ENCODE measurements around the gene LARP1. TPM values are rescaled to one million over a fixed set of nuclear protein-coding genes. Genes with fewer than 3 reads are reported as not detected.
"Not testable (repeated sequence)": the region's sequence is repeated elsewhere in the genome, so short reads cannot be mapped to it uniquely, and the experiment has no call there.

The LARP1 gene
- total and polyA plus RNA-seq, 4 donors, result 15.4 to 142 (median 74.5) TPM

- intact Hi-C loops (cut with DNase I), result loop anchor here (2.0 to 5.0 kb wide), 3 partner anchors 44 to 79 kb away; no protein-coding TSS in a partner anchor
- Histone ChIP-seq H3K27me3 (ENCODE audit: control insufficient read depth in 1 of 2, insufficient read depth in 2 of 2, low read length in 1 of 2) (no peaks in the 10 kb centered on the region), H3K4me3 (ENCODE audit: low read length in 2 of 2) (peak overlapping the region; percentile 66 to 91), H3K36me3 (ENCODE audit: control insufficient read depth in 1 of 2, insufficient read depth in 2 of 2, low read length in 1 of 2) (no peaks in the 10 kb centered on the region), H3K9me3 (ENCODE audit: control insufficient read depth, low read length) (no peaks in the 10 kb centered on the region), H3K27ac (ENCODE audit: low read depth in 1 of 2, low read length in 2 of 2) (peak overlapping the region; percentile 58 to 87), H3K4me1 (ENCODE audit: control insufficient read depth in 1 of 2, insufficient read depth in 2 of 2, low read length in 2 of 2) (peaks cover 0 to 3% of the 10 kb centered on the region in 2 donors)
- WGBS, 2 donors, result 0 to 1% methylated on average over 66 to 72 of the region's 72 CpGs
- ATAC-seq (ENCODE audit: low FRiP score) (peak; percentile 58), DNase-seq (peak; percentile 73 to 84)
These were observed 1.1 kb downstream of the LARP1 start for GRCh38 chr5:154756009-154756867.

GRCh38 chr5:154756868-154757813, 2.0 kb downstream of the LARP1 start:
- H3K27ac ChIP-seq (ENCODE audit: low read depth in 1 of 2, low read length in 2 of 2), result peak overlapping the region in 1 of 2 donors; percentile 87
- ATAC-seq (ENCODE audit: low FRiP score) (no peak), DNase-seq (peak; percentile 78 to 84)
- WGBS, 2 donors, result 0% methylated on average over 67 to 73 of the region's 73 CpGs
- intact Hi-C loops (cut with DNase I), result loop anchor here (2.0 to 5.0 kb wide), 3 partner anchors 45 to 78 kb away; no protein-coding TSS in a partner anchor
- peak overlapping the region; percentile 66 to 91 for H3K4me3 ChIP-seq (ENCODE audit: low read length in 2 of 2)
- H3K27me3 ChIP-seq (ENCODE audit: control insufficient read depth in 1 of 2, insufficient read depth in 2 of 2, low read length in 1 of 2), result no peaks in the 10 kb centered on the region
- H3K36me3 ChIP-seq (ENCODE audit: control insufficient read depth in 1 of 2, insufficient read depth in 2 of 2, low read length in 1 of 2), result no peaks in the 10 kb centered on the region
- H3K4me1 ChIP-seq (ENCODE audit: control insufficient read depth in 1 of 2, insufficient read depth in 2 of 2, low read length in 2 of 2), result peaks cover 0 to 3% of the 10 kb centered on the region in 2 donors
- no peaks in the 10 kb centered on the region for H3K9me3 ChIP-seq (ENCODE audit: control insufficient read depth, low read length)

- 5 to 7% methylated on average over 5 of the region's 5 CpGs for WGBS, 2 donors
- Histone ChIP-seq H3K4me1 (ENCODE audit: control insufficient read depth in 1 of 2, insufficient read depth in 2 of 2, low read length in 2 of 2) (peaks cover 3 to 5% of the 10 kb centered on the region in 2 donors), H3K9me3 (ENCODE audit: control insufficient read depth, low read length) (no peaks in the 10 kb centered on the region), H3K36me3 (ENCODE audit: control insufficient read depth in 1 of 2, insufficient read depth in 2 of 2, low read length in 1 of 2) (no peaks in the 10 kb centered on the region), H3K4me3 (ENCODE audit: low read length in 2 of 2) (peak overlapping the region in 1 of 2 donors; percentile 3), H3K27ac (ENCODE audit: low read depth in 1 of 2, low read length in 2 of 2) (peak overlapping the region in 1 of 2 donors; percentile 8), H3K27me3 (ENCODE audit: control insufficient read depth in 1 of 2, insufficient read depth in 2 of 2, low read length in 1 of 2) (no peaks in the 10 kb centered on the region)
- intact Hi-C loops (cut with DNase I), result loop anchor here (2.0 to 5.0 kb wide), 3 partner anchors 46 to 77 kb away; no protein-coding TSS in a partner anchor
- no peak for ATAC-seq (ENCODE audit: low FRiP score)
- no peak for DNase-seq
These were observed 2.7 kb downstream of the LARP1 start for GRCh38 chr5:154757814-154758406.

GRCh38 chr5:154758493-154758892, 3.3 kb downstream of the LARP1 start:
- H3K27me3 ChIP-seq (ENCODE audit: control insufficient read depth in 1 of 2, insufficient read depth in 2 of 2, low read length in 1 of 2), result no peaks in the 10 kb centered on the region
- peak overlapping the region; percentile 3 to 10 for H3K4me3 ChIP-seq (ENCODE audit: low read length in 2 of 2)
- WGBS, 2 donors, result 4% methylated on average over 5 of the region's 5 CpGs
- H3K9me3 ChIP-seq (ENCODE audit: control insufficient read depth, low read length), result no peaks in the 10 kb centered on the region
- DNase-seq, result no peak
- no peak overlapping the region for H3K27ac ChIP-seq (ENCODE audit: low read depth in 1 of 2, low read length in 2 of 2)
- H3K36me3 ChIP-seq (ENCODE audit: control insufficient read depth in 1 of 2, insufficient read depth in 2 of 2, low read length in 1 of 2), result no peaks in the 10 kb centered on the region
- no peak for ATAC-seq (ENCODE audit: low FRiP score)
- intact Hi-C loops (cut with DNase I), result loop anchor here (5.0 kb wide), 2 partner anchors 46 to 76 kb away; no protein-coding TSS in a partner anchor
- peaks cover 3 to 5% of the 10 kb centered on the region in 2 donors for H3K4me1 ChIP-seq (ENCODE audit: control insufficient read depth in 1 of 2, insufficient read depth in 2 of 2, low read length in 2 of 2)

GRCh38 chr5:154758977-154759376, 3.8 kb downstream of the LARP1 start:
- ATAC-seq (ENCODE audit: low FRiP score) (no peak), DNase-seq (no peak)
- intact Hi-C loops (cut with DNase I), result loop anchor here (5.0 kb wide), 2 partner anchors 47 to 77 kb away; no protein-coding TSS in a partner anchor
- Histone ChIP-seq H3K4me3 (ENCODE audit: low read length in 2 of 2) (no peak overlapping the region), H3K36me3 (ENCODE audit: control insufficient read depth in 1 of 2, insufficient read depth in 2 of 2, low read length in 1 of 2) (no peaks in the 10 kb centered on the region), H3K27ac (ENCODE audit: low read depth in 1 of 2, low read length in 2 of 2) (no peak overlapping the region), H3K27me3 (ENCODE audit: control insufficient read depth in 1 of 2, insufficient read depth in 2 of 2, low read length in 1 of 2) (no peaks in the 10 kb centered on the region), H3K4me1 (ENCODE audit: control insufficient read depth in 1 of 2, insufficient read depth in 2 of 2, low read length in 2 of 2) (peaks cover 3 to 5% of the 10 kb centered on the region in 2 donors), H3K9me3 (ENCODE audit: control insufficient read depth, low read length) (no peaks in the 10 kb centered on the region)
- 19 to 27% methylated on average over 3 of the region's 3 CpGs for WGBS, 2 donors

- H3K27me3 ChIP-seq (ENCODE audit: control insufficient read depth in 1 of 2, insufficient read depth in 2 of 2, low read length in 1 of 2); H3K4me1 ChIP-seq (ENCODE audit: control insufficient read depth in 1 of 2, insufficient read depth in 2 of 2, low read length in 2 of 2): not testable (repeated sequence)
- 87 to 88% methylated on average over 12 of the region's 12 CpGs for WGBS, 2 donors
These were observed 4.7 kb downstream of the LARP1 start for GRCh38 chr5:154759868-154760267.

GRCh38 chr5:154761046-154761736, 6.0 kb downstream of the LARP1 start:
- WGBS, 2 donors, result 64 to 69% methylated on average over 5 of the region's 5 CpGs
- no peak for DNase-seq
- Histone ChIP-seq H3K27me3 (ENCODE audit: control insufficient read depth in 1 of 2, insufficient read depth in 2 of 2, low read length in 1 of 2) (no peaks in the 10 kb centered on the region), H3K4me3 (ENCODE audit: low read length in 2 of 2) (no peak overlapping the region), H3K9me3 (ENCODE audit: control insufficient read depth, low read length) (no peaks in the 10 kb centered on the region), H3K27ac (ENCODE audit: low read depth in 1 of 2, low read length in 2 of 2) (no peak overlapping the region), H3K36me3 (ENCODE audit: control insufficient read depth in 1 of 2, insufficient read depth in 2 of 2, low read length in 1 of 2) (no peaks in the 10 kb centered on the region), H3K4me1 (ENCODE audit: control insufficient read depth in 1 of 2, insufficient read depth in 2 of 2, low read length in 2 of 2) (peaks cover 3 to 5% of the 10 kb centered on the region in 2 donors)
- intact Hi-C loops (cut with DNase I), result loop anchor here in 1 of 2 donors (5.0 kb wide), 1 partner anchor 96 kb away; the partner anchor contains the start of gene CNOT8
- no peak for ATAC-seq (ENCODE audit: low FRiP score)

More at GRCh38 chr5:154759868-154760267, 4.7 kb downstream of the LARP1 start:
- not testable (repeated sequence) for ATAC-seq (ENCODE audit: low FRiP score); H3K36me3 ChIP-seq (ENCODE audit: control insufficient read depth in 1 of 2, insufficient read depth in 2 of 2, low read length in 1 of 2); H3K9me3 ChIP-seq (ENCODE audit: control insufficient read depth, low read length); H3K4me3 ChIP-seq (ENCODE audit: low read length in 2 of 2); H3K27ac ChIP-seq (ENCODE audit: low read depth in 1 of 2, low read length in 2 of 2); DNase-seq
- intact Hi-C loops (cut with DNase I), result loop anchor here (5.0 kb wide), 3 partner anchors 48 to 97 kb away; partner anchors contain the start of gene CNOT8 (in 1 of the 2)
